AG04449 (cell line): ENCODE measurements around the gene CRYBG1.

Experiments used
- CTCF ChIA-PET: fragments of 350-600 bp; formaldehyde crosslinking; extraction: SDS; loops from one replicate; lab custom pipeline; 2021; ENCODE audit warnings: antibody characterized with exemption; lab: Yijun Ruan, JAX
- POLR2A ChIA-PET: fragments of 400-600, 350-600 bp; formaldehyde crosslinking; extraction: SDS; loops from one replicate; lab custom pipeline; 2020; ENCODE audit warnings: antibody characterized with exemption, inconsistent platforms; lab: Yijun Ruan, JAX
- DNase-seq: peaks from one replicate; pipeline ENCODE4 v3.0.0-alpha.2; 2010; ENCODE audit warnings: low read depth, low spot score
- H3K4me3 ChIP-seq: 2 replicates; pipeline ENCODE4 v1.5.1; 2011; ENCODE audit warnings: low read depth, mild to moderate bottlenecking, control low read depth, low read length
- TF ChIP-seq, protein P1 (sequence below): IDR thresholded peaks from one replicate; pipeline ENCODE4 v1.5.1; 2011; ENCODE audit warnings: mild to moderate bottlenecking, moderate library complexity, low read length, control low read depth, inconsistent platforms; ENCODE audit not compliant: insufficient read depth; ENCODE audit errors: missing control alignments

Gene CRYBG1, protein sequence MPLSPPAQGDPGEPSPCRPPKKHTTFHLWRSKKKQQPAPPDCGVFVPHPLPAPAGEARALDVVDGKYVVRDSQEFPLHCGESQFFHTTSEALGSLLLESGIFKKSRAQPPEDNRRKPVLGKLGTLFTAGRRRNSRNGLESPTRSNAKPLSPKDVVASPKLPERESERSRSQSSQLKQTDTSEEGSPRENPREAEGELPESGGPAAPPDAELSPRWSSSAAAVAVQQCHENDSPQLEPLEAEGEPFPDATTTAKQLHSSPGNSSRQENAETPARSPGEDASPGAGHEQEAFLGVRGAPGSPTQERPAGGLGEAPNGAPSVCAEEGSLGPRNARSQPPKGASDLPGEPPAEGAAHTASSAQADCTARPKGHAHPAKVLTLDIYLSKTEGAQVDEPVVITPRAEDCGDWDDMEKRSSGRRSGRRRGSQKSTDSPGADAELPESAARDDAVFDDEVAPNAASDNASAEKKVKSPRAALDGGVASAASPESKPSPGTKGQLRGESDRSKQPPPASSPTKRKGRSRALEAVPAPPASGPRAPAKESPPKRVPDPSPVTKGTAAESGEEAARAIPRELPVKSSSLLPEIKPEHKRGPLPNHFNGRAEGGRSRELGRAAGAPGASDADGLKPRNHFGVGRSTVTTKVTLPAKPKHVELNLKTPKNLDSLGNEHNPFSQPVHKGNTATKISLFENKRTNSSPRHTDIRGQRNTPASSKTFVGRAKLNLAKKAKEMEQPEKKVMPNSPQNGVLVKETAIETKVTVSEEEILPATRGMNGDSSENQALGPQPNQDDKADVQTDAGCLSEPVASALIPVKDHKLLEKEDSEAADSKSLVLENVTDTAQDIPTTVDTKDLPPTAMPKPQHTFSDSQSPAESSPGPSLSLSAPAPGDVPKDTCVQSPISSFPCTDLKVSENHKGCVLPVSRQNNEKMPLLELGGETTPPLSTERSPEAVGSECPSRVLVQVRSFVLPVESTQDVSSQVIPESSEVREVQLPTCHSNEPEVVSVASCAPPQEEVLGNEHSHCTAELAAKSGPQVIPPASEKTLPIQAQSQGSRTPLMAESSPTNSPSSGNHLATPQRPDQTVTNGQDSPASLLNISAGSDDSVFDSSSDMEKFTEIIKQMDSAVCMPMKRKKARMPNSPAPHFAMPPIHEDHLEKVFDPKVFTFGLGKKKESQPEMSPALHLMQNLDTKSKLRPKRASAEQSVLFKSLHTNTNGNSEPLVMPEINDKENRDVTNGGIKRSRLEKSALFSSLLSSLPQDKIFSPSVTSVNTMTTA (N-terminal part only)

DNA sequence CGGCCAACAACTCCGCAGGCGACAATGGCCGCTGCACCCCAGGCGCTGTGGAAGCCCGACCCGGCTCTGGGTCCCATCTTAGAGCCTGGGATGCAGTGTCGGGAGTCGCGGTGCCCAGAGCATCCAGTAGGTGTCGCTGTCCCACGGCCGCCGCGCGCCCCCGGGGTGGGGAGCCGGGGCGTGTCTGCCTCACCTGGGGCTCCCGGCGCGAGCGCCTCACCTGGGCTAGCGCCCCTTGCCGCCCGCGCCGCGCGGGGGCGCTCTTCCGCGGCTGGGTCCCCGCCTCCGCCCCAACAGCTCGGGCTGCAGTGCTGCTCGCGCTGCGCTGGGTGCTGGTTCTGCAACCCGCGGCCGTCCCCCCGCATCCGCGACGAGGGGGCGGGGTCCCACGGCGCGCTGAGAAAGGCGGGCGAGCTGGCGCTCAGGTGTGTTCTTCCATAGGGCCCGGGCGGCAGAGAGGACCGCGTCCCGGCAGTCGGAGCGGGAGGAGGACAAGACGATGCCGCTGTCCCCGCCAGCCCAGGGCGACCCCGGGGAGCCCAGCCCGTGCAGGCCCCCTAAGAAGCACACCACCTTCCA is at the start of gene CRYBG1:
Gene CRYBG1 (plus strand): TSS at position 308 of the 579 bp plus-strand sequence. CDS start 192 bp downstream, at position 500.
- TF ChIP-seq, protein P1, sequence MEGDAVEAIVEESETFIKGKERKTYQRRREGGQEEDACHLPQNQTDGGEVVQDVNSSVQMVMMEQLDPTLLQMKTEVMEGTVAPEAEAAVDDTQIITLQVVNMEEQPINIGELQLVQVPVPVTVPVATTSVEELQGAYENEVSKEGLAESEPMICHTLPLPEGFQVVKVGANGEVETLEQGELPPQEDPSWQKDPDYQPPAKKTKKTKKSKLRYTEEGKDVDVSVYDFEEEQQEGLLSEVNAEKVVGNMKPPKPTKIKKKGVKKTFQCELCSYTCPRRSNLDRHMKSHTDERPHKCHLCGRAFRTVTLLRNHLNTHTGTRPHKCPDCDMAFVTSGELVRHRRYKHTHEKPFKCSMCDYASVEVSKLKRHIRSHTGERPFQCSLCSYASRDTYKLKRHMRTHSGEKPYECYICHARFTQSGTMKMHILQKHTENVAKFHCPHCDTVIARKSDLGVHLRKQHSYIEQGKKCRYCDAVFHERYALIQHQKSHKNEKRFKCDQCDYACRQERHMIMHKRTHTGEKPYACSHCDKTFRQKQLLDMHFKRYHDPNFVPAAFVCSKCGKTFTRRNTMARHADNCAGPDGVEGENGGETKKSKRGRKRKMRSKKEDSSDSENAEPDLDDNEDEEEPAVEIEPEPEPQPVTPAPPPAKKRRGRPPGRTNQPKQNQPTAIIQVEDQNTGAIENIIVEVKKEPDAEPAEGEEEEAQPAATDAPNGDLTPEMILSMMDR, result peak; percentile 83
- CTCF ChIA-PET, result interaction anchor here (0.6 to 3.3 kb wide), 19 partner anchors 10 to 212 kb away, joined by 3 to 35 read pairs (median 5); no protein-coding TSS in a partner anchor
- no peak for DNase-seq
- POLR2A ChIA-PET, result no interaction called here
- H3K4me3 ChIP-seq, result peak within 1 kb of the TSS; percentile 41

DNA sequence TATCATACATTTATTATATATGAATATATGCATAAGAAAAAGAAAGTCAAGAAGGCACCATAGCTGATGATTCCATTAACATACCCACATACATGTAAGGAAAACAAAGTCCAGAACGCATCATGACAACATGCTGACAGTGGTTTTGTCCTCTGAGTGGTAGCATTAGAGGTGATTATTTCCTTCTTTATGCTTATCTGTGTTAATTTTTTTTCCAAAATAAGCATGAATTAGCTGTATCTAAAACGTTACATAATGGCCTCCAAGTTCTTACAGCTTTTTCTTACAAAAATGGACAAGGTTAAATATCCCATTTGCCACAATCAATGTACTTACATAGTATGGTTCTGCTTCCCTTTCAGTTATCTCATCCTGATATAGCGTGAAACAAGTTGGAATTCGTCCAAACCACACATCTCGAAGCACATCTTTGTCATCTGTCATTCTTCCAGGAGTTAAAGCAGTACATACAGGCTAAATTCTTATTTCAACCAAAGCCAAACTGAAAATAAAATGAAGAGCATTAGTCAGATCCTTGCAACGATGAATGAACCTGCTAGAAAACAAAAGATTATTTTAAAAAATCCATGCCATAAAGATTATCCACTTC is 44.6 kb upstream of the CRYBG1 start:
- ChIA-PET CTCF (interaction anchor here (0.9 to 1.5 kb wide), 5 partner anchors 15 to 827 kb away, joined by 3 to 8 read pairs (median 3); no protein-coding TSS in a partner anchor), POLR2A (no interaction called here)
- no peak overlapping the region for H3K4me3 ChIP-seq
- TF ChIP-seq, protein P1, result no peak
- no peak for DNase-seq

DNA sequence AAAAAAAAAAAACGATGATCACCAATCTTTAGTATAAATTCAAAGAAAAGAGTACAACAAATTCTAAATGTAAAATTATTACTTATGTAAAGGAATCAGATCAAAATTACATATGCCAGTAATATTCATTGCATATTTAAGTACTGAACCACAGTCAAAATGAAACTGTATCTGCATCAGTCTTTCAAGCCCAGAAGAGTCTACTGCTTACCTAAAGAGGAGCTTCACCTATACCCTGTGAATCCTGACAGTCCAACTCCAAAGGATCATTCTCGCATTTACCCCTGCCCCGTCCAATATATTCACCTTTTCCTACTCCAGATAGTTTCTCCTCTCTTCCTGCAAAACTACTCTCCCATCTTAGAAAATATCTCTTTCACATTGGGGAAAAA is 44.1 kb upstream of the CRYBG1 start:
- H3K4me3 ChIP-seq, result no peak overlapping the region
- DNase-seq, result no peak
- ChIA-PET POLR2A (no interaction called here), CTCF (interaction anchor here (1.2 kb wide), 3 partner anchors 227 to 827 kb away, joined by 3 read pairs; no protein-coding TSS in a partner anchor)
- TF ChIP-seq, protein P1, result no peak

DNA sequence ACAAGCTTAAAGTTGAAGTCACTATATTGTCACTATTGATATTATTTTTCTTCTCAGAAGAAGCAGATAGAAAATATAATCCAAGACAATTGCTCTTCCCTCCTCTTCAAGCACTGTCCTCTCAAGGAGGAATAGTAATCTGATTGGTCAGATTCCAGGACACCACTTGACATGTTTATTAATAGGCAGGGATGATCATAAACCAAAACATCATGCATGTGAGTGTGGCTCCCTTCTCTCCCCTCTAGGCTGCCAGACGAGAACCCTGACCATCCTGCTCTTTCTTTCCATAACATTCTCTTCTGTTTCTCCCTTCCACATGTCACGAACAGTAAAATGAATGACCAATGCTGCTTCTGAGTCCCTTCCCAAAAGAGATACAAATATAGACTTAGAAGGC is 42.5 kb upstream of the CRYBG1 start:
- CTCF ChIA-PET, result interaction anchor here (1.0 to 1.2 kb wide), 2 partner anchors 17 to 219 kb away, joined by 3 to 5 read pairs; no protein-coding TSS in a partner anchor
- DNase-seq, result no peak
- TF ChIP-seq, protein P1, result no peak
- POLR2A ChIA-PET, result no interaction called here
- no peak overlapping the region for H3K4me3 ChIP-seq

DNA sequence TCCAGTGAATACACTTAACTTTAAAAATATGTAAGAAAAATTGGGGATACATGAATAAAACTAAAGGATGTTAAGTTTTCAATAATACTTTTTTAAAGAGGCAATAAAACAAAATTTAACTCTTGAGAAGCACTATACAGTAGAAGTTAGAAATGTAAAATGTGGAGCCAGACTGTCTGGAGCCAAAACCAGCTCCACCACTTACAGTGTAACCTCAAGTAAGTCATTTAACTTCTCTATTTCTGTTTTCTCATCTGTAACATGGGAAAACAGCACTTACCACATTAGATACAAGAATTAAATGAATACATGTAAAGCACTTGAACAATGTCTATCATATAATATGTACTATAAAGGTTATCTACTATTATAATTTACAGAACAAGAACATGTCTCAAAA is 41.7 kb upstream of the CRYBG1 start:
- TF ChIP-seq, protein P1, result no peak
- CTCF ChIA-PET, result interaction anchor here (1.0 kb wide), 2 partner anchors 18 to 21 kb away, joined by 4 to 5 read pairs; no protein-coding TSS in a partner anchor
- no peak overlapping the region for H3K4me3 ChIP-seq
- POLR2A ChIA-PET, result no interaction called here
- no peak for DNase-seq
